Pons (tissue), 1 donor: ENCODE data around the gene VPS54.
A peak's percentile ranks its signal among the peaks of the same experiment; 100 is the strongest.

Source experiments
- DNase-seq: peaks from one replicate; pipeline ENCODE4 v3.0.0-alpha.2; 2016; ENCODE audit warnings: low spot score

Gene VPS54, protein sequence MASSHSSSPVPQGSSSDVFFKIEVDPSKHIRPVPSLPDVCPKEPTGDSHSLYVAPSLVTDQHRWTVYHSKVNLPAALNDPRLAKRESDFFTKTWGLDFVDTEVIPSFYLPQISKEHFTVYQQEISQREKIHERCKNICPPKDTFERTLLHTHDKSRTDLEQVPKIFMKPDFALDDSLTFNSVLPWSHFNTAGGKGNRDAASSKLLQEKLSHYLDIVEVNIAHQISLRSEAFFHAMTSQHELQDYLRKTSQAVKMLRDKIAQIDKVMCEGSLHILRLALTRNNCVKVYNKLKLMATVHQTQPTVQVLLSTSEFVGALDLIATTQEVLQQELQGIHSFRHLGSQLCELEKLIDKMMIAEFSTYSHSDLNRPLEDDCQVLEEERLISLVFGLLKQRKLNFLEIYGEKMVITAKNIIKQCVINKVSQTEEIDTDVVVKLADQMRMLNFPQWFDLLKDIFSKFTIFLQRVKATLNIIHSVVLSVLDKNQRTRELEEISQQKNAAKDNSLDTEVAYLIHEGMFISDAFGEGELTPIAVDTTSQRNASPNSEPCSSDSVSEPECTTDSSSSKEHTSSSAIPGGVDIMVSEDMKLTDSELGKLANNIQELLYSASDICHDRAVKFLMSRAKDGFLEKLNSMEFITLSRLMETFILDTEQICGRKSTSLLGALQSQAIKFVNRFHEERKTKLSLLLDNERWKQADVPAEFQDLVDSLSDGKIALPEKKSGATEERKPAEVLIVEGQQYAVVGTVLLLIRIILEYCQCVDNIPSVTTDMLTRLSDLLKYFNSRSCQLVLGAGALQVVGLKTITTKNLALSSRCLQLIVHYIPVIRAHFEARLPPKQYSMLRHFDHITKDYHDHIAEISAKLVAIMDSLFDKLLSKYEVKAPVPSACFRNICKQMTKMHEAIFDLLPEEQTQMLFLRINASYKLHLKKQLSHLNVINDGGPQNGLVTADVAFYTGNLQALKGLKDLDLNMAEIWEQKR

DNA sequence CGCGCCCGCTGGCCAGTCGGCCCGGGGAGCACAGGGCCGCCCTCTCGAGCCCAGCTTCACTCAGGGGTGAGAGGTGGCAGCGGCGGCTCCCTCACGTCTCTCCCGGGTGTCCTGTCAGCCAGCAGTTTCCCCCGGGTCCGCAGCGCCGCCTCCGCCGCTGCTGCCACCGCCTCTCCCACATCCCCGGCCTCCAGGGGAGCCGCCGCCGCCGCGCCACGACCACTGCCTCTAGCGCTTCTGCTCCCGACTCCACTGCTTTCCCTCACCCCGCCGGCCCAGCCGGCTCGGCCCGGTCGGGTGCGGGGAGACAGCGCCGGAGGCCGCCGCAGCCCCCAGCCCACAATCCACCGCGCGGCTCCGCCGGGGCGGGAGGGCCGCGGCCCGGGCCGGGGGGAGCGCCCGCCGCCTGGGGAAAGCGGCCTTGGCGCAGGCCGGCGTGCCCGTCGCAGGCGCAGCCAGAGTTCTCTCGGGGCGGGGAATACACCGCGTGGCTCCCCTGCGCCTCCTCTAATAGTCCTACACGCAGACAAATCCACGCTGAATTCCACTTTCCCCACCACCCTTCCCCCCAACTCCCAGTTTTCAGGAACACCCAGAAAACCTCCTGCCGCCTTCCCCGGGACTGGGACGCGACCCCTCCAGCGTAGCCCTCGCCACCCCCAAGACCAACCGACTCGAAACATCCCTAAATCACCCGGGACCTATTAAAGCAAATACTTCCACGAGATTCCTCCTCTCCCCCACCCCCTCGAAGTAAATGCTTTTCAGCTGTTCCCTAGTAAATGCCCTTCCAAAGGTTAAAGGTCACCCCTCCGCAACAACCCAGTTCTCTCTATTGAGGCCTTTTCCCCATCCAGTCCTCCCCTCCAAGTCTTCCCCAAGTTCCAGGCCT, at the start of gene VPS54:
TSS of gene VPS54 (minus strand) at position 346 of the 892 bp plus-strand sequence. CDS start 35,429 bp downstream, outside the sequence.
- DNase-seq, result peak; percentile 61

DNA sequence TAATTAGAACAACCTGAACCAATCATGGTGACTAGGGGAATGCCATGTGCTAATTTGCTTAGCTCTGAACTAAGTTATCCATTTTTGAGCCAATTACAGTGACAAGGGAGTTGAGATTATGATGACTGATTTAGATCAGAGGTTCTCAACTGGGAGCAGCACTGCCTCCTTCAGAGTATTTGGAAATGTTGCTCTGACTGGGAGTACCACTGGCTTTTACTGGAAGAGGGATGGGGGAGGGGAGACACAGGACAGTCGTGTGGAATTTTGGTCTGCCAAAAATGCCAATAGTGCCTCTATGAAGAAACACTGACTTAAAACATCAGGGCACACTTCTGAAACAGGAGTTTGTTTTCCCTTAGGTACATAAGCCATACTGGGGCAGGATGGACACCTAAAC, 48.1 kb upstream of the VPS54 start:
- DNase-seq, result no peak

DNA sequence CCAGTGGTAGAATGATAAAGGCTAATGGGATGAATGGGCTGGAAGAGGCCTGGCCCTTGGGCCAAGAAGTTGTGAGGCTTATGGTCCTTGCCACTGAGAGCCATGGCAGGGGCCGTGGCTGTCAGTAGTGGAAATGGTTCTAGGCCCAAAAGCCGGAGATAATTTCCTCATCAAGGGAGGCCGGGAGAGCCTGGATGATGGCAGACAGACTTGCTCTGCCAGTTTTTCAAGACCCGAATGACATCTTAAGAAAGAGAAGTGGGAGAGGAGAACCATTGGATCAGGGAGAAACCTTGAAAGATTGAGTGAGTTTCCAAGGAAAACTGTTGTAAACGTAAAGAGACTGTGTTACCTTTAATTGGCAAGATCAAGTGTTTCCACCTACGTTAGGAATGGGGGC, 46.3 kb upstream of the VPS54 start:
- DNase-seq, result no peak

DNA sequence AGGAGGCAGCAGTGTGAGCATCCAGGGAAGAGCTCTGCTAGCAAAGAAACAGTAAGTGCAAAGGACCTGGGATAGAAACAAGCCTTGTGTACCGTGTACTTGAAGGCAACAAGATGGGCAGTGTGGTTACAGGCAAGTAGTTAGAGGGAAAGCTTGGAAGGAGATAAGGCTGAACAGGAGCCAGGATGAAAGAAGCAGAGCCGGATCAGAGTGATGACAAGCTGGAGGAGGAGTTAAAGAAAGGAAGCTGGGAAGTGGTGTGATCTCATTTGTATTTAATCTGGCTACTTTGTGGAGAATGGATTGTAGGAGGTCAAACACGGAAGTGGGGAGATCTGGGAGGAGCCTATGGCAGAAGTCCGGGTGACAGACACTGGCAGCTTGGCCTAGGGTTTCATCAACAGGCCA, 44.7 kb upstream of the VPS54 start:
- peak; percentile 31 for DNase-seq

DNA sequence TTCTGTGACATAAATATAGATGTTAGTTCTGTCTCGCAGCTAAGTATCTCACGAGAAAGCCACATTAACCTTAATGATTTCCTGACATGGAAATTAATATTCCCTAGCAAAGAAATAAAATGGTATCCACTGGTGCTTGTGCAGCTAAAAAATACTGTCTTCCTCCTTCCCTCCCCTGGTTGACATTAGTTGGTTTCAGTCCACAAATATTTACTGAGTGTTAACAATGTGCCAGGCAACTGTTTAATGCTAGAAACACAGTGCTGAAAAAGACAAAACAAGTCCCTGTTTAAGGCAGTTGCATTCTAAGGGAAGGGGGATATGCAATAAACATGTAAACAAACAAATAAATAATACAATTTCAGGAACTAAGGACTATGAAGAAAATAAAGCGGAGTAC, 44.2 kb upstream of the VPS54 start:
- no peak for DNase-seq

DNA sequence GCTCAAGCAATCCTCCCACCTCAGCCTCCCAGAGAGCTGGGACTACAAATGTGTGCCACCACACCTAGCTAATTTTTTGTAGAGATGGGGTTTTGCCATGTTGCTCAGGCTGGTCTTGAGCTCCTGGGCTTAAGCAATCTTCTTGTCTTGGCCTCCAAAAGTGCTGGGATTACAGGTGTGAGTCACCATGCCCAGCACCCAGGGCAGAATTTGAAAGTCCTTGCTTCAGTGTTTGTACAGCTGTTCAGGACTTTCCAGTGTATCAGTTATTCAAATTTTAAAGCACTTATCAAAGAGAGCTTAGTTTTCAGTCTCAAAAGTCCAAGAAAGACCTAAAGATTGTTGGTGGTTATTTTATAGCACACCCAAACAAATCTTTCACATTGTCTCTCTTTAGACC, 43.6 kb upstream of the VPS54 start:
- no peak for DNase-seq

DNA sequence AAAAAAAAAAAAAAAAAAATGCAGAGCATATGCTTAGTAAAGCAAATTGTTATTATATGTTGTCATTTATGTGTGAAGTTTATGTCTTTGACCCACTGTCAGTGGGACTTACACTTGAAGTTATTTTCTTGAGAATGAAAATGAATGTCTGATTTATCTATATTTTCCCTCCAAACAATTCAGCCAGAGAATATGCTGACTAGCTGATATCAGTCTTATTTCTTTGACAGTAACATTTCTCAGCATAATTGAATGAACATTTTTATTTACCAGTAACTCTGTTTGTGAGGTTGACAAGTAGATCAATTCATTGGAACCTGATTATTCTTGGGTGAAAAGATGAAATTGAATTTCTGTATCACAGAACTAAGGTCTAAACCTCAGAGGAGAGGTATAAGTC, 40.0 kb upstream of the VPS54 start:
- DNase-seq, result no peak

DNA sequence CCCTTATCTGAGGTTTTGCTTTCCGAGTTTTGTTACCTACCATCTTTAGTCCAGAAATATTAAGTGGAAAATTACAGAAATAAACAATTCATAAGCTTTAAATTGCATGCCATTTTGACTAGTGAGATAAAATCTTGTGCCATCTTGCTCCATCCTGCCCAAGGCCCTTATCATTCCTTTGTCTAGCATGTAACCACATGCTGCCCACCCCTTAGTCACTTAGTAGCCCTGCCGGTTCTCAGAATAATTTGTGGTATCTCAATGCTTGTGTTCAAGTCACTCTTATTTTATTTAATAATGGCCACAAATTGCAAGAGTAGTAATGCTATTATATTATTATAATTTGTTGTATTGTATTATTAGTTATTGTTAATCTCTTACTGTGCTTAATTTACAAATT, 36.8 kb upstream of the VPS54 start:
- DNase-seq, result no peak

DNA sequence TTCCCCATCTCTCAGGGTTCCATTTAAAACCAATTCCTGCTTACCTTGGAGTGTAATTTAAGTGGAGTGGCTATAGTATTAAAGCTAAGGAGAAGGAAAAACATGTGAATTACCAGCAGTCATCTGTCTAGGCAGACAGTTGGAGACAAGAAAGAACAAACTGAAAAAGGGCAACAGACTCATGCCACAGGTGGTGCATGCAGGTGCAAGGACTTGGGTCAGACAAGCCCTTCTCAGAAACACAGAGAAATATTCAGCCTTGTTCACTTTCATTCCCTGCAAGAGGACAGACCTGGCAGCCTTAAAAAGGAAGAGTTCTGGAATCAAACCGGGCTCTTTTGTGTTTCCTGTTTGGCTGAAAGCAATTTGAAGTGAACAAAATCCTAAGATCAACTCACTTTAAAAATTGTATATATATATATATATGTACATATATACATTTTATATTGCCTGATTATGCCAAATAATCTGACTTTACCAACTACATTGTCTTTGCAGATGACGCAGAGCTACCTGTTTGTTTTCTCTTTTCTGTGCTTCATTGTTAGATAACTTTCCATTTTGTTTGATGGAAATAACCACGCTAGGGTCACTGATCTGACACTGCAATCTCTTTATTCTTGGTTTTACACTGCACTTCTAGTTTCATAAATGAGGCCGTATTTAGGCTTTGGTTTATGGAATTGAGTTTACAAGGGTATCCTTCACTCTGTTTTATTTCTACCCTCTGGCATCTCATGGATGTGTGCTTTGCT, 35.1 kb upstream of the VPS54 start:
- no peak for DNase-seq

DNA sequence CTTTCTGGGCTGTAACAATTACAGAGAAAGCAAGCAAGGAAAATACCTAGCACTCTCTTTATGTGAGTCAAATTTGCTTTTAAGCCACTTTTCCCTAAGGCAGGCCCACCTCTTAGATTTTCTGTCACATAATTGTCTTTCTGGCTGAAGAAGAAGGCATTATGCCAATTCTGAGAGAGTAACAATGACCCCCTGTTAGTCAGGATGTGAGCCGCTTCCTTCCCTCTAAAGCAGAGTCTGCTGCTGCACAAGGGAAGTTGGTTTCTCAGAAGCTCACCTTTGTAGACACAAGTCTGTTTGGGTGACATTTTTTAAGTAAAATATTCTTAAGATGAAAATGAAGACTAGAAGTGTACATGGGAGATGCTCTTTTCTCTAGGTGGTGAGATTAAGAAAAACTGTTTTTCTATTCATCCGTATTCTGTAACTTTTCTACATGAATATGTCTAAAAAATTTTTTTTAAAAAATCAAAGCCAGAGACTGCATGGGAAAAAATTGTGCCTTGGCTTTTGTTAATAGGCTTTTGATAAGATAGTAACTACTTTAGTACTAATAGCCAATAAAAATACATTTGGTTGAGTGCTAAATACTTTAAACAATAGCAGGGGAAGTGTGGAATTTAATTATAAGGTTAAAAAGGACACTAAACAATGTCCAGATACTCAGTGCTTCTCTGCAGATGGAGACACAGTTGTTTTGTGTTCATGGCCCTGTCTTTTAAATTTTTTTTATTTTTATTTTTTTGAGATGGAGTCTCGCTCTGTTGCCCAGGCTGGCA, 33.4 kb upstream of the VPS54 start:
- DNase-seq, result peak; percentile 74

DNA sequence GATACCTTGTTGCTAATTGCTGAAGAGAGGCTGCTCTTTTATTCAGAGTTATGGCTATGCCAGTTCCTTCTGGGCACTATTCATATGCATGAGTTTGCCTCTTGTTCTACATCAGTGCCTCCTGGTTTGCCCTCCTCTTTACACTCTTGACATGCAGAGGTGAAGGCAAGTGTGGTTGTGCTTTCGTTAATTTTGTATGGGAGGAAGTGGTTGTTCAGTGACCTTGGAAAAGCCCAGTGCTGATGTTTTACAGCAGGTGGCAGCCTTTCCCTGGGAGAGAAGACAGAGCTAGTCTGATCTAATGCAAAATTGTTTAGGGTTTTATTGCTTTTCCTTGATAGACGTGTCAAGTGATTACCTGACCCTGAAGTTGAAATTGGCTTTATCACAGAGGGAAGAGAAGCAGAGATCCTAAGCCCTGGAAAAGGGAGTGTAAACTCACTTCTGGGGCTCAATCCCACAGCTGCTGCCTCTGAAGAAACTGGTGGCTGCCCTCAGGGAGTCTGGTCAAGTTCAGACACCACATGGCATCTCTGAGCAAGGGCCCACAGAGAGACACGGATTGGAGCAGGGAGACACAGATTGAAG, 30.5 kb upstream of the VPS54 start:
- DNase-seq, result peak; percentile 89

DNA sequence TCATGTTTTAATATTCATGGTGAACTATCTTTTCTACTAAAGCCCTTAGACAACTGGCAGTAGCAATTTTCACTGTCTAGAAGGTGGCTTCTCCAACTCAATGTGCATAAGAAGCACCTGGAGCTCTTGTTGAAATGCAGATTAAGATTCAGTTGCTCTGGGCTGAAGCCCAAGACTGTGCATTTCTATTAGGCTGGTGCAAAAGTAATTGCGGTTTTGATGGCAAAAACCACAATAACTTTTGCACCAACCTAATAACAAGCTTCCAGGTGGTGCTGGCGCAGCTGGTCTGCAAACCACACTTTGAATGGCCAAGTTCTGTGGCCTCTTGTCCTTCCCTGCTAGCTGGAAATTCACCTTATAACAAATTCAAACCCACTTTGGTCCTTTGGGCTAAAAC, 26.7 kb upstream of the VPS54 start:
- DNase-seq, result no peak

DNA sequence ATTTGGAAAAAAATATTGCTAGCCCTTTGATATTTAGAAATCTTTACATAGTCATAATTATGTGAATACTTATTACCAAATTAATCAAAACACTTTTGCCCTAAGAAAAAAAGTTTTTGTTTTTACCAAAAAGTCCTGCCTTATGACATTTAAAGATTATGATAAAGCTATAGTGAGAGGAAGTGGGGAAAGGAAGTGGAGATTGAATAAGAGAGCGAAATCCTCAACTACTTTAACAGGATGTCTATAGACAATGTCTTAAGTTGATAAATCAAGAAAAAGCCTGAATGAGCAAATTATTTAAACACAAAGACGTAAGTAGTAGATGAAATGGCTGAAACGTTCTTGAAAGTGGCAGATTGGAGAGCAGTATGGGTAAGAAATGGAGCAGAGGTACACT, 20.9 kb upstream of the VPS54 start:
- no peak for DNase-seq

DNA sequence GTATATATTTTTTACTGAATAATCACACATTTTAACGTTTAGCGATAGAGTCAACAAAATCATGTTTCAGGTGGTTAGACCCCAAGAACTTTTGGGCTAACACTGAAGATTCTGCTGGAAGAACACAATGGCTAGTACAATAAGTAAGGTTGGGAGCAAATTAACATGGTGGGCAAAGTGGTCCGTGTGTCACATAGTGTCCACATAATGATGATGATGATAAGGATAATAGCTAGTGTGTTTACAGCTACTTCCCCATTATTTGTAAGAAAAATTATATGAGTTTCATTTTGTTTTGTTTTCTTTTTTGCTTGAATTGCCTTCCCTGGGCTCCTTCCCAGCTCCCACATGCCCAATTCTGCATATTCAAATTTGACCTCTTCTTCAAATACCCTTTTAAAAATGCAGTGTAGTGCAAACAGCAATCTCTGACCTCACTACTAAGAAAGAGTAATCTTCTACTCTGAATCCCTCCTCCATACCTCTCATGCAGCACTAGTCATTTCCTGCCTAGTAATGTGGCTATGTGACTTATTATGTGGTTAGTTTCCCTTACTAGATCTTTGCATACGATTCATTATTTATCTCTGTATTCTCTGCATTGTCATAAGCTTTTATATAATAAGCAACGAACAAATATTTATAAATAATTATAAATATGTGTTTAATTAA, 16.9 kb upstream of the VPS54 start:
- no peak for DNase-seq

DNA sequence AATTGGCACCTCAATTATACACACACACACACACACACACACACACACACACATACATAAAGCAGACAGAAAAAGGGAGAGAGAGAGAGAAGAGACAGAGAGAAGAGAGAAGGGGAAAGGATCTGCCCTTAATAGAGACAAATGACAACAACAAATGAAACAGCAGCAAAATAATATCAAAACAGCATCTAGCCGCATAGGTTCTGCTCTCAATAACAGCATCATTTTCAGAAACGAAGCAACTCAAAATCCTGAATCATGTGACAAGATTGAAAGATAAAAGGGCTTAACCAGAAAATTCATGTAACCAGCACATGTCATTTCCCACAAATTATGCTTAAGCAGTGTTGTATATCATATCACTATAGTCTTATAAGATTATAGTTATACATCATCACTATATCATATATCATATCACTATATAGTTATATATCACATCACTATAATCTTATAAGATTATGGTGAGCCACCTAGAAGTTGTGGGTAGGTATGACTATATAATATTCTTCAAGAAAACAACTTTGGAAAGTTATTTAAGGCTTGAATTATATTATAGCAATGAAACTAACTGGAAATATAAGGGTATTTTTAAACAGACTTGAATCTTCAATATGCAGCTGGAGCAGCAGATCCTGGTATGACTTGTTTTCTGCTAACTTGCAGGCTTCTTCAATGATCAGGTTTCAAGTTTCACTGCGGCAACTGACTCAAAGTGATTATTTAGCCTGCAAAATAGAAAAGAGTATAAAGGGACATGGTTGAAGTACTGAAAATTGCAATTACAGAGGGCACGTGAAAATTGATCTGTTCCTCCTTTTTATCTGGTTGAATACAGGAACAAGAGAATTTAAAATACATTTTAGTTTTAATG, 16.1 kb upstream of the VPS54 start:
- no peak for DNase-seq

DNA sequence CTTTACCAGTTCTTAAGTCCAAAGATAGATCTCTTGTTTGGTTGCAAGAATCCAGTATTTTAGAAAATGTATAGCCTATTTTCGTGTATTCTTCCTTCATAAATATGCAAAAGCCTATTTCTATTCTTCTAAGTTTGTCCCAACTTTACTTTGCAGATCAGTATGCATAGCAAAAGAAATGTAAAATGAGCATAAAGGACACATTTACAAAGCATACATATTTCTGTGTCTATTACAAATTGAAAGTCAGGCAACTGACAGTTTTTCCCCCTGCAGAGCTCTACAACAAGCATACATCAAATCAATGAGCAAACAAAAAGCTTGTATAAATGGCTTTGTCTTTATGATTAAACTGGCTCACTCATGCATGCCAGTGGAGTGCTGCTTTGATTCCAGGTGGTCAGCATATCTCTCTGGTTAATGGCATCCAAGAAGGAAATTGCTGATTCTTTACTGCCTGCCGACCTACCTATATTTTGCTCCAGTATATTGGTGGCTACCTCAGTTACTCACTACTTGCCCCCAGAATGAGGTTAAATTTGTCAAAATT, 10.0 kb upstream of the VPS54 start:
- no peak for DNase-seq

DNA sequence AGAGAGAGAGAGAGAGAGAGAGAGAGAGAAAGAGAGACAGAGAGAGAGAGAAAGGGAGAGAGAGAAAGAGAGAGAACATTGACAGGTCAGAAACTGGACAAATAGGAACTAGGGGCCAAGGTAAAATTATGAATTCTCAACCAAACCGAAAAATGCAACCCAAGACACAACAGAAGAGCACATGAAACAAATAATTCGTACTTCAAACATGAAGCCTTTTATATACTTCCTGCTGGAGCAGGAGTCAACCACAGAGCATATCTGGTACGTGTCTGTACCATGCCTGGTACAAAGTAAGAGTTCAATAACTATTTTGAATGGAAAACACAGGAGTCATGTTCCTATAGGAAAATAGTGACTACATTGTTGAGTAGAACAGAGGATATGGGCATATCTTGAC, 6.5 kb upstream of the VPS54 start:
- no peak for DNase-seq

DNA sequence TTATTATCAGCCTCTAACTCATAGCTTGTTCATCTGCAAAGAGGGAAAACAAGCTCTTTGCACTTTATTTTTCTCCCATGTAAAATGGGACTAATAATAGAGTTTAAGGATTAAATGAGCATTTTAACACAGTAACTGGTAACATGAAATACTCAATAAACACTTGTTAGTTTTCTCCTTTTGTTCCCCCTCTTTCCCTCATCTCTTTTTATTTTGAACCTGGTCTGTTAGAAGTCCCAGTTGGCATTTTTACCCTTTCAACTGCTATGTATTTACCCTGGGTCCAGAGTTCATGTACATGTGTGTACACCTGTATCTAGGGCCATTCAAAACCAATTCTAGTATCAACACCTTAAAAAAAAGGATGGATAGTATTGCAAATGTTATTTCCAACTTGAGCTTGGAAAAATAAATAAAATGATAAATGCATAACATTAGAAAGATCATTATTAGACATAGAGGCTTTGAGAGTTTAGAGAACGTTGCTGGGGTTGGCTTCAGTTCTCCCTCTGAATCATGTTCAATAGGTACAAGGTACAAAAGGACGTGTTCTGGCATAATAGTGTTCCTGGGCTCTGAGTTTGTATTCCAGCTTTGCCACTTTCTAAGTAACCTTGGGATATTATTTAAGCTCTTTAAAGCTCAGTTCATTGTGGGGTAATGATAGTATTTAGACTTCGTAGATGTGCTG, 5.2 kb upstream of the VPS54 start:
- no peak for DNase-seq
